B cell (primary cell): Measurements from ENCODE around the gene MDGA2. TPM values are rescaled to one million over a fixed set of nuclear protein-coding genes. Genes with fewer than 3 reads are reported as not detected.

Experiments used
- ATAC-seq: fragments of 200-7000 bp; cut with Tn5 transposase; one replicate; pipeline ENCODE4 v1.10.0; 2021; ENCODE audit warnings: low read depth, mild to moderate bottlenecking, moderate number of reproducible peaks, moderate library complexity
- CTCF ChIA-PET: fragments of 350-600 bp; sonication (Branson Sonifier 250); formaldehyde crosslinking; loops from one replicate; lab custom pipeline; 2021; ENCODE audit warnings: antibody characterized with exemption, inconsistent platforms; lab: Charles Lee
- POLR2A ChIA-PET: fragments of 350-600 bp; sonication (Branson Sonifier 250); formaldehyde crosslinking; loops from one replicate; lab custom pipeline; 2021; ENCODE audit warnings: antibody characterized with exemption; lab: Charles Lee
- DNase-seq: peaks from one replicate; pipeline ENCODE4 v3.0.0; 2013
- H2AFZ ChIP-seq: 2 replicates; pipeline ENCODE4 v1.6.1; 2012; ENCODE audit warnings: mild to moderate bottlenecking, low read depth, low read length; ENCODE audit not compliant: insufficient read depth, poor library complexity, severe bottlenecking
- H3K27ac ChIP-seq, 2 donors: 1 replicate in 1 of 2; 2 replicates in 1 of 2; pipeline ENCODE4 v1.5.1; 2012 to 2013; ENCODE audit warnings: low read length in 2 of 2, mild to moderate bottlenecking in 2 of 2, moderate library complexity in 1 of 2
- H3K27me3 ChIP-seq, 4 experiments: fragments of 200-600 bp in 1 of 4; sonication (generic) in 1 of 4; replicated peaks in 1 of 4; 1 replicate in 2 of 4; 2 replicates in 2 of 4; pipeline versions ENCODE4 v1.6.1 to v1.7.0; 2013 to 2016; ENCODE audit warnings: low read length in 3 of 4, mild to moderate bottlenecking in 2 of 4, mixed read lengths in 1 of 4, moderate library complexity in 1 of 4; ENCODE audit not compliant: insufficient read depth in 4 of 4, control insufficient read depth in 3 of 4; ENCODE audit errors: control extremely low read depth in 1 of 4
- H3K36me3 ChIP-seq, 2 experiments: replicated peaks in 1 of 2; 1 replicate in 1 of 2; 2 replicates in 1 of 2; pipeline versions ENCODE4 v1.6.1 to v1.7.1; 2013; ENCODE audit warnings: low read length in 1 of 2; ENCODE audit not compliant: insufficient read depth in 2 of 2, control insufficient read depth in 1 of 2; ENCODE audit errors: control extremely low read depth in 1 of 2, extremely low read depth in 1 of 2
- H3K4me1 ChIP-seq, 2 donors: fragments of 200-600 bp in 1 of 2; sonication (generic) in 1 of 2; 1 replicate in 1 of 2; 2 replicates in 1 of 2; pipeline versions ENCODE4 v1.5.1 to v1.6.1; 2013 to 2017; ENCODE audit warnings: low read length in 2 of 2; ENCODE audit not compliant: control insufficient read depth in 2 of 2, insufficient read depth in 2 of 2
- H3K4me2 ChIP-seq: replicated peaks from 2 replicates; pipeline ENCODE3; 2012; ENCODE audit warnings: mild to moderate bottlenecking, low read depth, low read length; ENCODE audit not compliant: poor library complexity, severe bottlenecking
- H3K4me3 ChIP-seq, 5 experiments: fragments of 200-600 bp in 1 of 5; sonication (generic) in 1 of 5; 1 replicate in 3 of 5; 2 replicates in 2 of 5; pipeline versions ENCODE4 v1.5.1 to v1.7.0; 2011 to 2016; ENCODE audit warnings: low read length in 4 of 5, mild to moderate bottlenecking in 4 of 5, low read depth in 2 of 5, control low read depth in 1 of 5, moderate library complexity in 1 of 5; ENCODE audit not compliant: insufficient read depth in 1 of 5; ENCODE audit errors: control extremely low read depth in 1 of 5, extremely low read depth in 1 of 5
- H3K79me2 ChIP-seq: fragments of 200-600 bp; sonication (generic); one replicate; pipeline ENCODE4 v1.6.0; 2016; ENCODE audit warnings: low read length; ENCODE audit not compliant: control insufficient read depth, insufficient read depth
- H3K9ac ChIP-seq: fragments of 200-600 bp; sonication (generic); 2 replicates; pipeline ENCODE4 v1.6.1; 2017; ENCODE audit warnings: mild to moderate bottlenecking, low read length, moderate library complexity
- H3K9me3 ChIP-seq, 3 donors: one replicate each; pipeline versions ENCODE4 v1.6.1 to v1.7.1; 2013; ENCODE audit warnings: low read length in 2 of 3; ENCODE audit not compliant: control insufficient read depth in 2 of 3, insufficient read depth in 1 of 3; ENCODE audit errors: control extremely low read depth in 1 of 3
- H4K20me1 ChIP-seq: 2 replicates; pipeline ENCODE4 v1.6.0; 2012; ENCODE audit warnings: mild to moderate bottlenecking, low read length; ENCODE audit not compliant: insufficient read depth, control insufficient read depth, poor library complexity, severe bottlenecking
- H3K27ac Mint-ChIP-seq: one replicate; pipeline ENCODE4 v1.8.0; 2021; ENCODE audit warnings: mixed read lengths
- H3K27me3 Mint-ChIP-seq: one replicate; pipeline ENCODE4 v1.8.0; 2021; ENCODE audit warnings: mixed read lengths
- H3K4me1 Mint-ChIP-seq: one replicate; pipeline ENCODE4 v1.8.0; 2021; ENCODE audit warnings: mixed read lengths
- H3K4me3 Mint-ChIP-seq: one replicate; pipeline ENCODE4 v1.8.0; 2021; ENCODE audit warnings: mixed read lengths
- H3K9me3 Mint-ChIP-seq: one replicate; pipeline ENCODE4 v1.8.0; 2022; ENCODE audit warnings: mixed read lengths; ENCODE audit not compliant: insufficient read depth
- EZH2 ChIP-seq: IDR thresholded peaks from 2 replicates; pipeline ENCODE4 v1.6.1; 2012; ENCODE audit warnings: borderline replicate concordance, low read depth, mild to moderate bottlenecking, moderate library complexity, low read length; ENCODE audit not compliant: insufficient read depth, poor library complexity, severe bottlenecking
- WGBS: methylation state at CpG from one replicate; pipeline ENCODE4 v1.1.5; 2013; ENCODE audit warnings: missing lambda C conversion rate; ENCODE audit not compliant: insufficient coverage; 5-methylcytosine and 5-hydroxymethylcytosine counted together
- intact Hi-C: fragments of 100-400 bp; cut with micrococcal nuclease; formaldehyde crosslinking; loops from one replicate; pipeline ENCODE4 v1.10.0; 2022
- polyA plus RNA-seq: library from polyadenylated mRNA; depleted of rRNA; stranded (reverse); fragments of >200 nt; gene quantifications from 2 replicates; pipeline ENCODE4 v1.2.3, GENCODE V29; 2012
- total RNA-seq, 2 donors: library from RNA; stranded (reverse); fragments of 120-200 nt in 1 of 2; gene quantifications; 1 replicate in 1 of 2; 2 replicates in 1 of 2; pipeline versions ENCODE4 v1.2.3 to v1.2.4, GENCODE V29; 2013 to 2022
- TF ChIP-seq, protein P1 (sequence below): fragments of 200-600 bp; IDR thresholded peaks from one replicate; pipeline ENCODE4 v1.8.0; 2022; ENCODE audit warnings: antibody characterized with exemption, mild to moderate bottlenecking

The MDGA2 gene
- total and polyA plus RNA-seq, 2 donors (not counting 1 experiment from before 2014, with no cell fraction given) = not detected

DNA sequence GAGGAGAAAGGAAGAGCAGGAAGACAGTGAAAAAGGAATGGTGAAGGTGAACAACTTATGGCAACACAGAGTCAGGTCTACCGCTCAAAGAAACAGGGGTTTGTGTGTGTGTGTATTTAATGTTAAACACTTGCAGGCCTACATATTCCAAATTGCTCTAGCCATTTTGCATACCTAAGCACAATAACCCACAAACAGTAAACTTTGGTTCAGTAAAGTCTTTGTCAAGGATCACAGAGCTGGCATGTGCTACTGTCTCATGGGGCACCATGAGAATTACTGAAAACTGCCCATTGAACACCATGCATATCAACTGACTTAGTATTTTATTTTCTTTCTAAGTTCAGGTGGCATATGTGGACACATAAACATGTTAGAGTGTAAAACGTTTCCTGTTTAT, 163.6 kb downstream of the MDGA2 start:
- no peak overlapping the region for H2AFZ ChIP-seq
- Mint-ChIP-seq H3K4me1 (no peaks in the 10 kb centered on the region), H3K27me3 (no peaks in the 10 kb centered on the region), H3K9me3 (no peaks in the 10 kb centered on the region), H3K27ac (no peak overlapping the region), H3K4me3 (no peak overlapping the region)
- DNase-seq (no peak), ATAC-seq (no peak)
- H3K27ac ChIP-seq = no peak overlapping the region
- H4K20me1 ChIP-seq = no peaks in the 10 kb centered on the region
- ChIA-PET POLR2A (no interaction called here), CTCF (no interaction called here)
- H3K4me3 ChIP-seq = no peak overlapping the region
- intact Hi-C loops = no loop called here
- no CpG with 5 or more reads among the region's 2 CpGs for WGBS
- no peaks in the 10 kb centered on the region for H3K9me3 ChIP-seq
- no peaks in the 10 kb centered on the region for H3K79me2 ChIP-seq
- TF ChIP-seq EZH2 = no peak
- TF ChIP-seq, protein P1, sequence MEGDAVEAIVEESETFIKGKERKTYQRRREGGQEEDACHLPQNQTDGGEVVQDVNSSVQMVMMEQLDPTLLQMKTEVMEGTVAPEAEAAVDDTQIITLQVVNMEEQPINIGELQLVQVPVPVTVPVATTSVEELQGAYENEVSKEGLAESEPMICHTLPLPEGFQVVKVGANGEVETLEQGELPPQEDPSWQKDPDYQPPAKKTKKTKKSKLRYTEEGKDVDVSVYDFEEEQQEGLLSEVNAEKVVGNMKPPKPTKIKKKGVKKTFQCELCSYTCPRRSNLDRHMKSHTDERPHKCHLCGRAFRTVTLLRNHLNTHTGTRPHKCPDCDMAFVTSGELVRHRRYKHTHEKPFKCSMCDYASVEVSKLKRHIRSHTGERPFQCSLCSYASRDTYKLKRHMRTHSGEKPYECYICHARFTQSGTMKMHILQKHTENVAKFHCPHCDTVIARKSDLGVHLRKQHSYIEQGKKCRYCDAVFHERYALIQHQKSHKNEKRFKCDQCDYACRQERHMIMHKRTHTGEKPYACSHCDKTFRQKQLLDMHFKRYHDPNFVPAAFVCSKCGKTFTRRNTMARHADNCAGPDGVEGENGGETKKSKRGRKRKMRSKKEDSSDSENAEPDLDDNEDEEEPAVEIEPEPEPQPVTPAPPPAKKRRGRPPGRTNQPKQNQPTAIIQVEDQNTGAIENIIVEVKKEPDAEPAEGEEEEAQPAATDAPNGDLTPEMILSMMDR = no peak
- no peaks in the 10 kb centered on the region for H3K36me3 ChIP-seq
- no peaks in the 10 kb centered on the region for H3K27me3 ChIP-seq
- H3K4me2 ChIP-seq = no peak overlapping the region
- no peak overlapping the region for H3K9ac ChIP-seq
- no peaks in the 10 kb centered on the region for H3K4me1 ChIP-seq

DNA sequence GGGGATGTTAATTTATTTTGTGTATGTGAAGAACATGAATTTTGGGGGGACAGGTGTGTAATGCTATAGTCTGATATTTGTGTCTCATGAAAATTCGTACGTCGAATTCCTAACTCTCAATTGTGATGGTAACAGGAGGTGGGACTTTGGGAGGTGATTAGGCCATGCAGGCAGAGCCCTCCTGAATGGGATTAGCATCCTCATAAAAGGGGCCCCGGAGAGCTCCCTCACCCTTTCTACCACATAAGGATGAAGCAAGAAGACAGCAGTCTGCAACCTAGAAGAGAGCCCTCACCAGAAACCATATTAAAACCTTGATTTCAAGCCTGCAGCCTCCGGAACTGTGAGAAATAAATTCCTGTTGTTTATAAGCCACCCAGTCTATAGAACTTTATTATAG, 165.4 kb downstream of the MDGA2 start:
- DNase-seq = no peak
- Mint-ChIP-seq H3K9me3 (no peaks in the 10 kb centered on the region), H3K27ac (no peak overlapping the region), H3K4me3 (no peak overlapping the region), H3K27me3 (no peaks in the 10 kb centered on the region), H3K4me1 (no peaks in the 10 kb centered on the region)
- H3K4me3 ChIP-seq = no peak overlapping the region
- ChIA-PET CTCF (no interaction called here), POLR2A (no interaction called here)
- H3K4me1 ChIP-seq = no peaks in the 10 kb centered on the region
- no peaks in the 10 kb centered on the region for H4K20me1 ChIP-seq
- ATAC-seq = no peak
- H3K9me3 ChIP-seq = no peaks in the 10 kb centered on the region
- whole genome bisulfite sequencing = no CpG with 5 or more reads among the region's 5 CpGs
- no peaks in the 10 kb centered on the region for H3K79me2 ChIP-seq
- H2AFZ ChIP-seq = no peak overlapping the region
- H3K9ac ChIP-seq = no peak overlapping the region
- H3K27ac ChIP-seq = no peak overlapping the region
- intact Hi-C loops = no loop called here
- no peak overlapping the region for H3K4me2 ChIP-seq
- no peaks in the 10 kb centered on the region for H3K36me3 ChIP-seq
- no peaks in the 10 kb centered on the region for H3K27me3 ChIP-seq
- TF ChIP-seq, protein P1 = no peak
- TF ChIP-seq EZH2 = no peak
